ENCODE data around the gene SND1.

SND1 gene

GRCh38 chr7:128040205-128040604, 388.2 kb downstream of the SND1 start:
- no peak for TF ChIP-seq CTCF (IDR thresholded peaks at IDR 0.05; ENCODE audit: low read depth, low read length)
- no peak overlapping the region for H3K4me3 ChIP-seq (ENCODE audit: low read depth, low read length)

GRCh38 chr7:128041203-128041602, 389.2 kb downstream of the SND1 start:
- no peak for TF ChIP-seq CTCF (IDR thresholded peaks at IDR 0.05; ENCODE audit: low read depth, low read length)
- H3K4me3 ChIP-seq (ENCODE audit: low read depth, low read length), result no peak overlapping the region

- H3K4me3 ChIP-seq (ENCODE audit: low read depth, low read length), result no peak overlapping the region
- no peak for TF ChIP-seq CTCF (IDR thresholded peaks at IDR 0.05; ENCODE audit: low read depth, low read length)
These were observed 390.0 kb downstream of the SND1 start for GRCh38 chr7:128042012-128042411.

- TF ChIP-seq CTCF (IDR thresholded peaks at IDR 0.05; ENCODE audit: low read depth, low read length), result no peak
- no peak overlapping the region for H3K4me3 ChIP-seq (ENCODE audit: low read depth, low read length)
These were observed 392.1 kb downstream of the SND1 start for GRCh38 chr7:128044064-128044463.

GRCh38 chr7:128045158-128045557, 393.2 kb downstream of the SND1 start:
- no peak for TF ChIP-seq CTCF (IDR thresholded peaks at IDR 0.05; ENCODE audit: low read depth, low read length)
- H3K4me3 ChIP-seq (ENCODE audit: low read depth, low read length), result no peak overlapping the region

- no peak overlapping the region for H3K4me3 ChIP-seq (ENCODE audit: low read depth, low read length)
- no peak for TF ChIP-seq CTCF (IDR thresholded peaks at IDR 0.05; ENCODE audit: low read depth, low read length)
These were observed 393.8 kb downstream of the SND1 start for GRCh38 chr7:128045766-128046165.

- H3K4me3 ChIP-seq (ENCODE audit: low read depth, low read length), result no peak overlapping the region
- TF ChIP-seq CTCF (IDR thresholded peaks at IDR 0.05; ENCODE audit: low read depth, low read length), result no peak
These were observed 400.4 kb downstream of the SND1 start for GRCh38 chr7:128052404-128052803.
